Activated CD8-positive, alpha-beta T cell treated with anti-CD3 and anti-CD28 coated beads for 36 hours (primary cell): Measurements from ENCODE around the gene TMEM9B. TPM values are rescaled to one million over a fixed set of nuclear protein-coding genes. Genes with fewer than 3 reads are reported as not detected.

Source experiments
- ATAC-seq: fragments of 200-7000 bp; cut with Tn5 transposase; one replicate; pipeline ENCODE4 v1.10.0; 2021; ENCODE audit warnings: mild to moderate bottlenecking, moderate library complexity
- CTCF ChIA-PET: fragments of 350-600 bp; sonication (Branson Sonifier 250); formaldehyde crosslinking; loops from one replicate; lab custom pipeline; 2021; ENCODE audit warnings: antibody characterized with exemption; lab: Charles Lee
- POLR2A ChIA-PET: fragments of 350-600 bp; sonication (Branson Sonifier 250); formaldehyde crosslinking; loops from one replicate; lab custom pipeline; 2021; ENCODE audit warnings: antibody characterized with exemption; lab: Charles Lee
- DNase-seq: peaks from one replicate; pipeline ENCODE4 v3.0.0-alpha.2; 2020
- H3K27ac Mint-ChIP-seq: one replicate; pipeline ENCODE4 v1.8.0; 2021; ENCODE audit warnings: mild to moderate bottlenecking, mixed read lengths
- H3K27me3 Mint-ChIP-seq: one replicate; pipeline ENCODE4 v1.8.0; 2021; ENCODE audit warnings: mixed read lengths
- H3K36me3 Mint-ChIP-seq: one replicate; pipeline ENCODE4 v1.8.0; 2021; ENCODE audit warnings: low read depth, mixed read lengths
- H3K4me1 Mint-ChIP-seq: one replicate; pipeline ENCODE4 v1.8.0; 2021; ENCODE audit warnings: low read depth, mixed read lengths
- H3K4me3 Mint-ChIP-seq: one replicate; pipeline ENCODE4 v1.8.0; 2021; ENCODE audit warnings: mild to moderate bottlenecking, moderate library complexity, mixed read lengths
- H3K9me3 Mint-ChIP-seq: one replicate; pipeline ENCODE4 v1.8.0; 2021; ENCODE audit warnings: mixed read lengths
- intact Hi-C: fragments of 100-400 bp; cut with micrococcal nuclease; formaldehyde crosslinking; loops from one replicate; pipeline ENCODE4 v1.10.0; 2022
- total RNA-seq, 2 experiments: library from RNA; stranded (reverse); gene quantifications; one replicate each; pipeline ENCODE4 v1.2.3, GENCODE V29; 2021
- TF ChIP-seq, protein P1 (sequence below): fragments of 200-600 bp; IDR thresholded peaks from one replicate; pipeline ENCODE4 v1.8.0; 2022; ENCODE audit warnings: antibody characterized with exemption, mild to moderate bottlenecking

The TMEM9B gene
- total RNA-seq, 2 experiments from 2014 or later, result 14.6 to 16.3 TPM

- Mint-ChIP-seq H3K9me3 (no peaks in the 10 kb centered on the region), H3K27me3 (no peaks in the 10 kb centered on the region), H3K4me3 (no peak overlapping the region), H3K36me3 (no peaks in the 10 kb centered on the region), H3K4me1 (peaks cover 3% of the 10 kb centered on the region), H3K27ac (no peak overlapping the region)
- ATAC-seq, result no peak
- no peak for DNase-seq
- CTCF ChIA-PET, result no interaction called here
- POLR2A ChIA-PET, result no interaction called here
- TF ChIP-seq, protein P1, sequence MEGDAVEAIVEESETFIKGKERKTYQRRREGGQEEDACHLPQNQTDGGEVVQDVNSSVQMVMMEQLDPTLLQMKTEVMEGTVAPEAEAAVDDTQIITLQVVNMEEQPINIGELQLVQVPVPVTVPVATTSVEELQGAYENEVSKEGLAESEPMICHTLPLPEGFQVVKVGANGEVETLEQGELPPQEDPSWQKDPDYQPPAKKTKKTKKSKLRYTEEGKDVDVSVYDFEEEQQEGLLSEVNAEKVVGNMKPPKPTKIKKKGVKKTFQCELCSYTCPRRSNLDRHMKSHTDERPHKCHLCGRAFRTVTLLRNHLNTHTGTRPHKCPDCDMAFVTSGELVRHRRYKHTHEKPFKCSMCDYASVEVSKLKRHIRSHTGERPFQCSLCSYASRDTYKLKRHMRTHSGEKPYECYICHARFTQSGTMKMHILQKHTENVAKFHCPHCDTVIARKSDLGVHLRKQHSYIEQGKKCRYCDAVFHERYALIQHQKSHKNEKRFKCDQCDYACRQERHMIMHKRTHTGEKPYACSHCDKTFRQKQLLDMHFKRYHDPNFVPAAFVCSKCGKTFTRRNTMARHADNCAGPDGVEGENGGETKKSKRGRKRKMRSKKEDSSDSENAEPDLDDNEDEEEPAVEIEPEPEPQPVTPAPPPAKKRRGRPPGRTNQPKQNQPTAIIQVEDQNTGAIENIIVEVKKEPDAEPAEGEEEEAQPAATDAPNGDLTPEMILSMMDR, result no peak
- intact Hi-C loops, result no loop called here
Observed at GRCh38 chr11:8933931-8934330, 30.3 kb downstream of the TMEM9B start.

GRCh38 chr11:8932564-8933180 lies 31.6 kb downstream of the TMEM9B start, which contains the start of gene C11orf16:
Gene C11orf16 (minus strand): TSS chr11:8932947. CDS start chr11:8932308, 639 bp downstream.
- ChIA-PET CTCF (no interaction called here), POLR2A (no interaction called here)
- Mint-ChIP-seq H3K4me3 (no peak within 1 kb of the TSS), H3K4me1 (peaks cover 3% of the 10 kb centered on the region), H3K27me3 (no peaks in the 10 kb centered on the region), H3K9me3 (no peaks in the 10 kb centered on the region), H3K27ac (no peak within 1 kb of the TSS), H3K36me3 (no peaks in the 10 kb centered on the region)
- no peak for DNase-seq
- TF ChIP-seq, protein P1, result no peak
- intact Hi-C loops, result no loop called here
- ATAC-seq, result no peak

DNA sequence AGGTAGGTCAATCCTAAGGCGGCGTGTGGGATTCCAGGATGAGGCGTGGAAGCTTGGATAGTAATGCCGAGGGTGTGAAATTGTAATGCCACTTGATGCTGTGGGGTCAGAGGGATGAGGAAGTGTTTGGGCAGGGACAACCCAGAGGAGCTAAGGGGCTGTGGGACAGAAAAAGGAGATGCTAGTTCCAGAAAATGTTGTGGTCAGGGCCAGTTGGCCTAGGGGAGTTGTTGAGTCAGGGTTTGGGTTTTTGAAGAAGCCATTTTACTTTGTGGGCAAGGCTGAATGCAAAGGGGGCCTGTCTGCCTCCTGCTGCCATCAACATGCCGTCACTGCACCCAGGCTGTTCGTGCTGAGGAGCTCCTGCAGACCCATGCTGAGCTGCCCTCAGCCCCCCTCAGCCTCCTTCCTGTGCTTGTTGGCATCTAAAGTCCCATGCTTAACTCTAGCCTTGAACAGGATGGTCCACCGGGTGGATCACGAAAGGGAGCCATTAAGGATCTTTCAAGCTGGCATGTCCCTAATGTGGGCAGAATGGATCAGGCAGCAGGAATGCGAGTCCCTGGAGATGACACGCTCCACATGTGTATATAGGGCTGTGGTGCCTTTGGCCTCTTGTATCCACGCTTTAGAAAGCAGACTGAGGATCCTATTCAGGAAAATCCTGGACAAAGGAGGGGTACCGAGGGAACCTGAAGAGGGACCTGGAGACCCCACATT lies 33.6 kb downstream of the TMEM9B start:
- POLR2A ChIA-PET, result interaction anchor here (0.6 kb wide), 1 partner anchor 27 kb away, joined by 3 read pairs; no protein-coding TSS in a partner anchor
- no peak overlapping the region for H3K27ac Mint-ChIP-seq

DNA sequence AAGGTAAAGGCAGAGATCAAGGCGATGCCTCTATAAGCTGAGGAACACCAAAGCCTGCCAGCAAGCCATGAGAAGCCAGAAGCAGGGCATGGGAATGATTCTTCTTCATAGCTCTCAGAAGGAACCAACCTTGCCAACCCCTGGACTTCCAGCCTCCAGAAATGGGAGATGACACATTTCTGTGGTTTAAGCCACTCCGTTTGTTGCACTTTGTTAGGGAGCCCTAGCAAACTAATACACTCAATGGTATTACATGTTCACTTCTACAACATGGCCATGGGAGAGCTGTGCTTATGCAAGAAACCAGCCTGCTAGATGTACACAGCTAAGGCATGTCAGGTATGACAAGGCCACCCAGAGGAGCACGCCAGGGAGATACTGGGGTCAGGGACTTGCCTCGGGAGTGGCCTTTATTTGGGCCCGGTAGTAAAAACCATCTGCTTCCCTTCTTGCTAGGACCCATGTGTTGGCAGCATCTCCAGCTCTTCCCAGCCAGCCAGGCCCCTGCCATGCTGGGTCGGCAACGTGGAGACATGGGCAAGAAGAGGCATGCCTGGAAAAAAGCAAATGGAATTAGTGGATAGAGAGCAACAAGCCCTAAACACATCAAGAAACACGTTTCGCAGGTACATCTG lies 35.1 kb downstream of the TMEM9B start:
- Mint-ChIP-seq H3K9me3 (no peaks in the 10 kb centered on the region), H3K27ac (no peak overlapping the region), H3K36me3 (peaks cover 3% of the 10 kb centered on the region), H3K4me1 (no peaks in the 10 kb centered on the region), H3K27me3 (no peaks in the 10 kb centered on the region), H3K4me3 (no peak overlapping the region)
- intact Hi-C loops, result no loop called here
- POLR2A ChIA-PET, result no interaction called here
- CTCF ChIA-PET, result no interaction called here
- no peak for DNase-seq
- ATAC-seq, result no peak
- TF ChIP-seq, protein P1, result no peak

More for the DNA sequence above, 33.6 kb downstream of the TMEM9B start:
- DNase-seq, result no peak
- Mint-ChIP-seq H3K4me3 (no peak overlapping the region), H3K4me1 (no peaks in the 10 kb centered on the region), H3K27me3 (no peaks in the 10 kb centered on the region), H3K36me3 (no peaks in the 10 kb centered on the region), H3K9me3 (no peaks in the 10 kb centered on the region)
- no peak for ATAC-seq
- CTCF ChIA-PET, result no interaction called here
- TF ChIP-seq, protein P1, result no peak
- intact Hi-C loops, result no loop called here

- no peaks in the 10 kb centered on the region for H3K27me3 Mint-ChIP-seq
- H3K36me3 Mint-ChIP-seq, result peaks cover 3% of the 10 kb centered on the region
- TF ChIP-seq, protein P1, result no peak
- intact Hi-C loops, result no loop called here
- H3K9me3 Mint-ChIP-seq, result no peaks in the 10 kb centered on the region
- H3K4me3 Mint-ChIP-seq, result no peak overlapping the region
- no peak overlapping the region for H3K27ac Mint-ChIP-seq
- ATAC-seq, result no peak
- no peaks in the 10 kb centered on the region for H3K4me1 Mint-ChIP-seq
- CTCF ChIA-PET, result no interaction called here
- POLR2A ChIA-PET, result no interaction called here
- DNase-seq, result no peak
Observed at GRCh38 chr11:8928205-8928604, 36.0 kb downstream of the TMEM9B start.
